Measurements from ENCODE around the gene TFPI2.

- TF ChIP-seq SUZ12 (IDR thresholded peaks at IDR 0.05) (no peak), BHLHE40 (IDR thresholded peaks at IDR 0.05; ENCODE audit: borderline replicate concordance) (no peak), HDGF (IDR thresholded peaks at IDR 0.05; ENCODE audit: borderline replicate concordance) (no peak), FOXA1 (IDR thresholded peaks at IDR 0.05) (no peak), ELF4 (IDR thresholded peaks at IDR 0.05) (no peak), CTBP1 (IDR thresholded peaks at IDR 0.05; ENCODE audit: borderline replicate concordance) (no peak)
These were observed 6.0 kb downstream of the TFPI2 start for GRCh38 chr7:93884541-93884940.

Data from HEK293T (cell line).